HG02938 (cell line): ENCODE measurements around the gene SNRNP200.
"Not testable (repeated sequence)": the region's sequence is repeated elsewhere in the genome, so short reads cannot be mapped to it uniquely, and the experiment has no call there.

Experiments used
- ATAC-seq: cut with Tn5 transposase; IDR thresholded peaks from one replicate; pipeline ENCODE4 v1.9.1; 2021; ENCODE audit warnings: mild to moderate bottlenecking, moderate library complexity; ENCODE audit not compliant: unreplicated experiment

The SNRNP200 gene

GRCh38 chr2:96276787-96277499 lies 28.4 kb downstream of the SNRNP200 start:
- no peak for ATAC-seq

- no peak for ATAC-seq
These were observed 30.8 kb downstream of the SNRNP200 start for GRCh38 chr2:96274355-96275056.

DNA sequence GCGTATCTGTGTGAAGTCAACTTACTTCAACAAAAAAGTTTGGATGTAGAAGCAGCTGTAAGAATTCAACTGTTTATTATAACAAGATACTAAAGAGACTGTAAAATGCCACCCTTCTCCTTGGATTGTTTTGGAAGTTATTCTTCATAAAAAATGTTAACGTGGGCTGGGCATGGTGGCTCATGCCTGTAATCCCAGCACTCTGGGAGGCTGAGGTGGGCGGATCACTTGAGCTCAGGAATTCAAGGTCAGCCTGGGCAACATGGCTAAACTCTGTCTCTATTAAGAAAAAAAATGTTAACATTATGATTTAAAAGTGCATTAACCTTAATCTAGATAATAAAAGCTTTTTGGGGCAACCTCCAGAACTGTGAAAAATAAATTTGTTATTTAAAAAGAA lies 31.6 kb downstream of the SNRNP200 start:
- no peak for ATAC-seq

GRCh38 chr2:96271995-96272394 lies 33.4 kb downstream of the SNRNP200 start:
- no peak for ATAC-seq

GRCh38 chr2:96267159-96267971 lies 38.0 kb downstream of the SNRNP200 start:
- ATAC-seq: no peak

DNA sequence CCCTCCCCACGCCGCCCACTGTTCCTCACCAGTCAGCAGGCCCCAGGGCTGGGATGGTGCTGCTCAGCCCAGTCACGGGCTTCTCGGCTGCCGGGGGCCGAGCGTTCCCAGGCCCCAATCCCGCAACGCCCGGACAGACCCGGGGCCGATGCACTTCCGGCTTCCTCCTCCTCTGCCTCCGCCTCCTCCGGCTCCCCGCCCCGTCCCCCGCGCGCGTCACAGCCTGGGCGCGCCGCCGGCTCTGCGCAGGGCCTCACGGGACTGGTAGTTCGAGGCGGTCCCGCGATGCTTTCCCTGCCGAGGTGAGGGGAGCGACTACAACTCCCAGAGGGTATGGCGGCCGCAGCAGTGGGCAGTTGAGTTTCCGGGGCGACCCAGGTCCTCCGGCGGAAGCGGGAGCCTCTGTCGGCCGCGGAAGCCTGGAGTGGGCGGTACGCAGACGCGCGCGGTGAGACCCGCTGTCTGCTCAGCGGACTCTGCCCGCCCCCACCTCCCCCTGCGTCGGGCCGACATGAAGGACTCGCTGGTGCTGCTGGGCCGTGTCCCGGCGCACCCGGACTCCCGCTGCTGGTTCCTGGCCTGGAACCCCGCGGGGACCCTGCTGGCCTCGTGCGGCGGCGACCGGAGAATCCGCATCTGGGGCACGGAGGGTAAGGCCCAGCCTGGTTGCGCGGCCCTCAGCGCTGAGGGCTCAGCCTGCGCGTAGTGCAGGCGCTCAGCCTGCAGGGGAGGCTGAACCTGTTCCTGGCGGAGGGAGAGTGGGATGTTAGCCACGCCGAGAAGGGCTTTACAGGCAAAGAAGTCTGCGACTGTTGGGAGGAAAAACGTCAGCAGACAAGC lies 39.3 kb downstream of the SNRNP200 start, which contains the start of the genes CIAO1 and TMEM127:
Gene CIAO1 (plus strand): TSS at position 386 of the 840 bp plus-strand sequence. CDS start 126 bp downstream, at position 512.
Gene TMEM127 (minus strand): TSS at position 158 of the 840 bp plus-strand sequence. CDS start 616 bp downstream, outside the sequence.
- ATAC-seq: peak; percentile 88

DNA sequence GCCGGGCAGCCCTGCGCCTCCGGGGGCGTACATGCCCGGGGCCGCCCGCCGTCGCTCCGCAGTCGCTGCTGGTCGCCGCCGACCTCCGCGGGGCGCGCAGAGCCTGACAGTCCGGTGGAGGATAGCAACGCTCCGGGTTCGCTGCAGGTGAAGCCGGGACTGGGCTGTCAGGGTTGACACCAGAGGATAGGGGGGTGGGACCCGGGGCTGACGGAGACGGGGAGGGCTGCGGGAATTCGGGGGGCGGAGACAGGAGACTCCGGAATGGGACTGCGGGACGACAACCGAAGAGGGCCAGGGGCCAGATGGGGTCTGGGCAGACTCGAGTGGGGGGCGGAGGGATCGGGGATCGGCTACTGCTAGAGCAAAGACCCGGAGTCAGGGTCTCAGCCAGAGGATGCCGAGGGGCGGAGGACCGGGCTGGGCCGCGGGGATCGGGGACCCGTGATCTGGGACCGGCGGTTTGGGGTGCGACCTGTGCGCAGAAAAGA lies 40.0 kb downstream of the SNRNP200 start:
- ATAC-seq: peak; percentile 15

DNA sequence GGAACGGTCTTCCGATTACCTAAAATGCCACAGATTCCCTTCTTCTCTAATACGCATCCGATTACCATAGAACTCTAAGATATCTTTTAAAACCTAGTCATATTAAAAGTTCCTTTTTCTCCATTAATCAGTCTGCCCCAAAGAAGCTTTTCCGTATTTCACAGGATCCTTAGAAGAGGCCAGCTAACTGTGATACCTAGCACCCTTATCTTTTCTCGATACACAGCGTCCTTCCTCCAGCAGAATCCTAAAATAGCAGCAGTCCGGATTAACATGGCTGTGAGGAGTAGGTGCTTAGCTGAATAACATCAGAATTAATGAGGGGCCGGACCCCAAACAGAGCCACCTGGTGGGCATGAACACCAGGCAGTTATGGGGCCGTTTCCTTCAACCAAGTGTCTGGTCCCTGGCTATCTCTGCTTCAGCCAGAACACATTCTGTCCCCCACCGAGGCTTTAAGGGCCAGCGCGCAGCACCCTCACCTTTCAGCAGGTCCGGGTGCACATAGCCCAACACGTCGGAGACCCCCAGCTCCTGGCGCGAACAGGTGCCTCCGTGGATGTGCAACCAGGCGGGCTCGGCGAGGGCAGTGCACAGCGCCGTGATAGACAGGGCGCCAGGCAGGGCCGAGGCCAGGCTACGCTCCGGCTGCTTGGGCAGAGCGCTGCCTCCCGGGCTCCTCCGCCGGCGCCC lies 40.5 kb downstream of the SNRNP200 start:
- no peak for ATAC-seq

GRCh38 chr2:96264086-96264485 lies 41.3 kb downstream of the SNRNP200 start:
- no peak for ATAC-seq

DNA sequence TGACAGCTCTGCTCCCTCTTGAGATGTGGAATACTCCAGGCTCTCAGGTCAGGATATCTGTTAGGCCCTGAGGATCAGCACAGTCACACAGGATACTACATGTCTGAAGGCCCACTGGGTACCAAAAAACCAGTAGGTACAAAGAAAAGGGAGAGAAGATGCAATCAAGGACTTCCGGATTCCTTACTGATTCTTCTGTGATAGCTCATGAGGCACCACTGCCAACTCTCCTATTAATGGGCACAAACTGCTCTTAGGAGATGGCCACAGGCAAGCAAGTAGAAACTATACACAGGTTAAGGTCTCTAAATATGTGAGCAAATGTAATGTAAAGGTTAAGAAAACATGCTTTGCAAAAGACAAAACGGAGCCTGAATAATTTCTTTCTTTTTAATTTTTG lies 43.0 kb downstream of the SNRNP200 start:
- no peak for ATAC-seq

- no peak for ATAC-seq
These were observed 43.9 kb downstream of the SNRNP200 start for GRCh38 chr2:96261328-96262003.

DNA sequence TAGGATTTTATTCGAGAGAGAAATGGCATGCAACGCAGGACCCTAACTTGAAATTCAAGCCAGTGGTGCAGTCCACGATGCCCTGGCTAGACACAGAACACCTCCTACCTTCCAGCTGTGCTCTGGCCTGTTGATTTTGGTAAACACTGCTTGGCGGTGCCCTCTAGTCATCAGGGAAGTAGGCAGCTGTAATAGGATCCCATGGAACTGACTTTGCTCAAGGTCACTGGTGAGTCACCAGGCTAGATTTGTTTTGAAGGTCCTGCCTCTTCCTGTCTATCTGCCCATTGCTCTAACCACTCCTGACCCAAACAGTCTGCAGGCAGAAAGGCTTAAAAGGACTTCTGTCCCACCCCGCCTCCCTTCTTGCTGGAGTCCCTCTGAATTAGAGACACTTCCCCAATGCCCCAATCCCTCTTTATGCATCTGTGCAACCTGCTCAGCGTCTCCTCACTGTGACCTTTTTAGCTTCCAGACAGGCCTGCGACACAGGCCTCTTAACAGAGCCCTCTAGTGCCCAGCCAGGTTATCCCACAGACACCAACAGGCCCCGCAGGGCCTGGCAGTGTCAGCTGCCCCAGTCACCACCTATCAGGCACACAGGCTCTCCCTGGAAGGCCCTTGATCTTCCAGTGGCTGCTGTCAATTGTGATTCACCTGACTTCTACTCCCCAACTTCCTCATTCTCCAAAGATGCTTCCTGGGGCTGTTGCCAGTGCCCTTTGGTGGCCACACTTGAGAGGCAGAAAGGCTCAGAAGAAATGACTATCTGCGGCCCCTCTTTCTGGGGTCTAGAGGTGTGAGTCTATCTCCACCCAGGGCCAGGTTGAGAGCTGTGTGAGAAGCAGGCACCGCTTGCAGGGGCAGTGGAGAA lies 44.7 kb downstream of the SNRNP200 start:
- no peak for ATAC-seq

- no peak for ATAC-seq
These were observed 45.8 kb downstream of the SNRNP200 start for GRCh38 chr2:96259497-96259921.

- no peak for ATAC-seq
These were observed 47.0 kb downstream of the SNRNP200 start for GRCh38 chr2:96258166-96259022.

DNA sequence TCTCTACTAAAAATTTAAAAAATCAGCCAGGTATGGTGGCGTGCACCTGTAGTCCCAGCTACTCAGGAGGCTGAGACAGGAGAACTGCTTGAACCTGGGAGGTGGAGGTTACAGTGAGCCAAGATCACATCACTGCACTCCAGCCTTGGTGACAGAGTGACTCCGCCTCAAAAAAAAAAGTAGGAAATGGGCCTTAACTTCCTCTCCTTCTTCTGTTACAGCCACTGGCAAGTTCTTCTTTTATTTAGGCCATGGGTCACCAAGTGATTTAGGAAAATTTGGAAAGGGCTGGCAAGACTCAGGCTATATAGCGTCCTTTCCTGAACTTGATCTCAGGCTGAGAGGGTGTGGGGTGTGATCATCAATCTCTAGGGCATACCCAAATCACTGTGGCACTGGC lies 47.6 kb downstream of the SNRNP200 start:
- ATAC-seq: not testable (repeated sequence)

GRCh38 chr2:96256611-96257113 lies 48.7 kb downstream of the SNRNP200 start:
- no peak for ATAC-seq

GRCh38 chr2:96254571-96254970 lies 50.8 kb downstream of the SNRNP200 start:
- ATAC-seq: no peak
